GM18868 (cell line): ENCODE measurements around the gene SCRN2.

Experiments
- ATAC-seq: cut with Tn5 transposase; IDR thresholded peaks from one replicate; pipeline ENCODE4 v1.9.1; 2021; ENCODE audit warnings: mild to moderate bottlenecking, moderate library complexity; ENCODE audit not compliant: unreplicated experiment

SCRN2 gene

GRCh38 chr17:47808036-47808829, 32.8 kb downstream of the SCRN2 start:
- ATAC-seq: no peak

DNA sequence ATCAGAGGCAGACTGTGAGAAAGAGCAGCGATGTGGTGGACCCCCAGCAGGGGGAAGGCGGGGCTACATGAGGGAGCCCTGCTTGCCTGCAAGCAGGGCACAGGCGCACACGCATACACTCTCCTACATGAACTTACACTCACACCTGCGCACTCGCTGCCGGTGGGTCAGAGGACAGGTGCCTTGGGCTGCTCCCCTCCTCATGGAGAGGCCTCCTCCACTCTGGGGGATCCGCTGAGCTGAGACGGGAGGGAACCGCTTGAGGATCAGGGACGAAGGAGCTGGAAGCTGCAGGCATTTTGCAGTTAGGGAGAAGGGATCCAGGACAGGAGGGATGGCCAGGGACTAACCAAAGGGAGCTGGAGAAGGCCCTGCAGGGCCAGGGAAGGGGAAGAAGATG, 33.7 kb downstream of the SCRN2 start:
- ATAC-seq: no peak

DNA sequence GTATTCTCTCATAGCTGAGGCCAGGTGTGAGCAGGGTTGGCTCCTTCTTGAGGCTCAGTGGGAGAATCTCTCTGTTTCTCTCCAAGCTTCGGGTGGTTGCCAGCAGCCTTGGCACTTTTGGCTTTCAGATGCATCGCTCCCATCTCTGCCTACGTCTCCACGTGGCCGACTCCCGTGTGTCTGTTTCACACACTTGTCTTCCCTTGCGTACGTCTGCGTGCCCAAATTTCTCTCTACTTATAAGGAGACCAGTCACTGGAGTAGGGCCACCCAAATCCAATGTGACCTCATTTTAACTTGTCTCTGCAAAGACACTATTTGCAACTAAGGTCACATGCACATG, 34.2 kb downstream of the SCRN2 start:
- ATAC-seq: no peak

GRCh38 chr17:47806026-47806912, 34.8 kb downstream of the SCRN2 start:
- ATAC-seq: no peak

- ATAC-seq: no peak
Observed at GRCh38 chr17:47804461-47804860, 36.6 kb downstream of the SCRN2 start.

DNA sequence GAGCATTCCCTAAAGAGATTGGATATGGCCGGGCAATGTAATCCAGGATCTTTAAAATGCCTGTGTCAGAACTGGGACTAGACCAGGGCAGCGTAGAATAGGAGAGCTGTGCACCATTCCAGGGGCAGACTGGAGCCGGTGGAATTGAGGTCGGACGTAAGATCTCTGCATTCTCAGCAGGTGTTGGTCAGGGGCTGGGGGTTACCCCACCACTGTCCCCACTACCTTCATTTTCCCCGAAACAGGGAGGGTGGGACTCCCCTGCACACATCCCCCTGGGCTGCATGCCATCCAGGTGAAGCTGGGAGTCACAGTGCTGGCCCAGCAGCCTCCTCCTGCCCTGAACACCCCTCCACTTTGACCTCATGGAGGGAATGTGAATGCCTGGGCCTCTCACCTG, 37.3 kb downstream of the SCRN2 start:
- no peak for ATAC-seq

DNA sequence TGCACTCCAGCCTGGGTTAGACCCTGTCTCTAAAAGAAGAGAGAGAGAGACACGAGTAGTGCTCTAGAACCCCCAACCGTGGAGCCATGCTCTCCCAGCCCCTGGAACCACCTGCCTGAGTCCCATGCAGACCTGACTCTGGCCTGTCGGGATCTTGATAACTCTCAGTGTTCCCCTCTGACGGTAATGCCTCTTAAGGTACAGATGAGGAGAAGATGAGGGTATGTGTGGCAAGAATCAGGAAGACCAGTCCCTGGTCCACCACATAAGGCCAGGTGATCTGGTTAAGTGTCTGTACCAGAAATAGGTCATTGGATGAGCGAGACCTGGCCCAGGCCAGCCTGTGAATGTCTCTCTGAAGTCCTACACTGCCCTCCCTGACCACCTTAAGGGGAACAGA, 37.9 kb downstream of the SCRN2 start:
- ATAC-seq: no peak

DNA sequence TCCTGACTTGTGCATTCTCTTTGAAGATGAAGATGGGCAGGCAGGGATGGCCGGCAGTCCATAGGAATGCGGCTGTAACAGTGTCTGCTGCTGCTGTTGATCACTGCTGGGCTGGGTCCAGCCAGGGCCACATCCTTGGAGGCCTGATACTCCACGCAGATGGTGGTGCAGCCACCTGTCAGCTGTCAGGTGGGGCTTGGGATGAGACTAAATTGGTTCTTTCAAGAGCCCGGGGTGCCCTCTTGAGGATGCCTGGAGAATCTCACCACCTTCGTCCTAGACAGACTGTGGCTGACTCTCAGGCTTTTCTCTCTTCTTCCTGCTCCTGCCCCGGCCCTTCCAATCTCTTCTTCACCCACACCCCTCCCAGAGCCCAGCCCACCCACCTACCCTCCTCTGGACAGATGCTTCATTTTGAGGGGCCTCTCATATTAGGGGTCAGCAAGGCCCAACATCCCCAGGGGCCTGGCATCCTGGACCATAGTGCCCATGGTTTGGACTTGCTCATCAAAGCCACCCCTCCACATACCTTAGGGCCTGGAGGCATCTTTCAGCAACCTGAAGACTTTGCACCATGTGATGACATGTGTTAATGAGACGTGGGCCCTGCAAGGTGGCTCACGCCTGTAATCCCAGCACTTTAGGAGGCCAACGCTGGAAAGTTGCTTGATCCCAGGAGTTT, 38.6 kb downstream of the SCRN2 start:
- ATAC-seq: no peak

- ATAC-seq: no peak
Observed at GRCh38 chr17:47801906-47802305, 39.2 kb downstream of the SCRN2 start.

- ATAC-seq: no peak
Observed at GRCh38 chr17:47801176-47801765, 39.8 kb downstream of the SCRN2 start.

- no peak for ATAC-seq
Observed at GRCh38 chr17:47800686-47801085, 40.4 kb downstream of the SCRN2 start.

DNA sequence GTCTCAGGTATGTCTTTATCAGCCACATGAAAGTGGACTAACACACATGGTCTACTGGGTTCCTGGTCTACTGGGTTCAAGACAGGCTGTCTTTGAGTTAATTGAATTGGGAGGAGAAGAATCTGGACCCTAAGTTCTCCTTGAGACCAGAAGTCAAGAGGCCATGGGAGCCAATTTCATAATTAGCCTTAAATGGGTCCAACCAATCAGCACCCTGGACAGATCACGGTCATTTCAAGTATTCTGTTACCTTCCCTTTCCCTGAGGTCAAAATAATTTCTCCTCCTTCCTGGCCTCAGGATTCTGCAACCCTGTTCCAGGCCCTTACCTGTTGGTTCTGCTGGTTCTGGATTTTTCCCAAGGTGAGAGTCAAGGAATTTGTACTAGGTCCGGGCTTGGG, 43.3 kb downstream of the SCRN2 start:
- no peak for ATAC-seq

- ATAC-seq: no peak
Observed at GRCh38 chr17:47792979-47793378, 48.1 kb downstream of the SCRN2 start.

DNA sequence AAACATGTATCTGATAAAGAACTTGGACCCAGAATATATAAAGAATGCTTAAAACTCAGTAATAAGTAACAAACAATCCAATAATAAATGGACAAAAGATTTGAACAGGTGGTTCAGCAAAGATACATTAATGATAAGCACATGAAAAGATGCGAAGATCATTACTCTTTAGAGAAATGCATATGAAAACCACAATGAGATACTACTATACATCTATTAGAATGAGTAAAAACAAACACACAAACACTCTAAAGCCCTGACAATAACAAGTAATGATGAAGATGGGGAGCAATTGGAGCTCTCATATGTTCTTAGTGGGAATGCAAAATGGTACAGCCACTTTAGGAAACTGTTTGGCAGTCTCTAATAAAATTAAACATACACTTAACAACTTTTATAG, 48.6 kb downstream of the SCRN2 start:
- ATAC-seq: no peak

GRCh38 chr17:47791025-47791424, 50.0 kb downstream of the SCRN2 start:
- no peak for ATAC-seq

GRCh38 chr17:47789611-47790561, 51.2 kb downstream of the SCRN2 start:
- ATAC-seq: no peak
